ENCODE results near the gene RBMS1.
"Not testable (repeated sequence)": the region's sequence is repeated elsewhere in the genome, so short reads cannot be mapped to it uniquely, and the experiment has no call there.

Gene RBMS1

GRCh38 chr2:160377204-160377995, 116.2 kb downstream of the RBMS1 start:
- DNase-seq: no peak

- no peak for DNase-seq
These were observed 117.0 kb downstream of the RBMS1 start for GRCh38 chr2:160376576-160376975.

- DNase-seq: no peak
These were observed 117.7 kb downstream of the RBMS1 start for GRCh38 chr2:160375802-160376469.

- no peak for DNase-seq
These were observed 118.6 kb downstream of the RBMS1 start for GRCh38 chr2:160375037-160375436.

GRCh38 chr2:160373666-160374065, 119.9 kb downstream of the RBMS1 start:
- no peak for DNase-seq

GRCh38 chr2:160373263-160373662, 120.3 kb downstream of the RBMS1 start:
- no peak for DNase-seq

- DNase-seq: no peak
These were observed 121.0 kb downstream of the RBMS1 start for GRCh38 chr2:160372585-160372984.

- no peak for DNase-seq
These were observed 121.6 kb downstream of the RBMS1 start for GRCh38 chr2:160372010-160372356.

GRCh38 chr2:160371251-160372009, 122.2 kb downstream of the RBMS1 start:
- DNase-seq: no peak

GRCh38 chr2:160368988-160369930, 124.3 kb downstream of the RBMS1 start:
- DNase-seq: no peak

- no peak for DNase-seq
These were observed 125.7 kb downstream of the RBMS1 start for GRCh38 chr2:160367887-160368286.

- DNase-seq: not testable (repeated sequence)
These were observed 126.5 kb downstream of the RBMS1 start for GRCh38 chr2:160367139-160367538.

- no peak for DNase-seq
These were observed 127.1 kb downstream of the RBMS1 start for GRCh38 chr2:160366474-160366873.

GRCh38 chr2:160365716-160366367, 127.8 kb downstream of the RBMS1 start:
- no peak for DNase-seq

- DNase-seq: no peak
These were observed 129.2 kb downstream of the RBMS1 start for GRCh38 chr2:160364364-160364763.

- DNase-seq: no peak
These were observed 129.6 kb downstream of the RBMS1 start for GRCh38 chr2:160363961-160364360.

GRCh38 chr2:160363055-160363454, 130.6 kb downstream of the RBMS1 start:
- DNase-seq: no peak

- DNase-seq: no peak
These were observed 131.1 kb downstream of the RBMS1 start for GRCh38 chr2:160362541-160362940.

- DNase-seq: no peak
These were observed 131.6 kb downstream of the RBMS1 start for GRCh38 chr2:160362018-160362417.

GRCh38 chr2:160360089-160360757, 133.4 kb downstream of the RBMS1 start:
- DNase-seq: no peak

GRCh38 chr2:160358046-160358445, 135.6 kb downstream of the RBMS1 start:
- no peak for DNase-seq

- DNase-seq: no peak
These were observed 137.1 kb downstream of the RBMS1 start for GRCh38 chr2:160356485-160356884.

Measured in activated naive CD4-positive, alpha-beta T cell treated with Interleukin-2 at 50 U/mL for 16 hours (primary cell).